ENCODE measurements around the gene SORCS2.

GRCh38 chr4:7697343-7697742 lies 505.0 kb downstream of the SORCS2 start:
- TF ChIP-seq GATA3 (IDR thresholded peaks at IDR 0.05; ENCODE audit: low read depth, low read length) (no peak), GATA2 (IDR thresholded peaks at IDR 0.05; ENCODE audit: low read depth, low read length) (no peak)

All from SH-SY5Y (cell line).